A549 treated with AZD9567 at 1 μM for 4 hours (cell line): ENCODE measurements around the gene DNAH11. TPM values are rescaled to one million over a fixed set of nuclear protein-coding genes. Genes with fewer than 3 reads are reported as not detected.

Experiments
- total RNA-seq: library from RNA; stranded (reverse); fragments of 200-300 nt; extraction: Qiagen RNA extraction; gene quantifications from 5 replicates; pipeline ENCODE4 v1.2.3, GENCODE V29; 2022; ENCODE audit not compliant: insufficient read depth

DNAH11 gene, protein sequence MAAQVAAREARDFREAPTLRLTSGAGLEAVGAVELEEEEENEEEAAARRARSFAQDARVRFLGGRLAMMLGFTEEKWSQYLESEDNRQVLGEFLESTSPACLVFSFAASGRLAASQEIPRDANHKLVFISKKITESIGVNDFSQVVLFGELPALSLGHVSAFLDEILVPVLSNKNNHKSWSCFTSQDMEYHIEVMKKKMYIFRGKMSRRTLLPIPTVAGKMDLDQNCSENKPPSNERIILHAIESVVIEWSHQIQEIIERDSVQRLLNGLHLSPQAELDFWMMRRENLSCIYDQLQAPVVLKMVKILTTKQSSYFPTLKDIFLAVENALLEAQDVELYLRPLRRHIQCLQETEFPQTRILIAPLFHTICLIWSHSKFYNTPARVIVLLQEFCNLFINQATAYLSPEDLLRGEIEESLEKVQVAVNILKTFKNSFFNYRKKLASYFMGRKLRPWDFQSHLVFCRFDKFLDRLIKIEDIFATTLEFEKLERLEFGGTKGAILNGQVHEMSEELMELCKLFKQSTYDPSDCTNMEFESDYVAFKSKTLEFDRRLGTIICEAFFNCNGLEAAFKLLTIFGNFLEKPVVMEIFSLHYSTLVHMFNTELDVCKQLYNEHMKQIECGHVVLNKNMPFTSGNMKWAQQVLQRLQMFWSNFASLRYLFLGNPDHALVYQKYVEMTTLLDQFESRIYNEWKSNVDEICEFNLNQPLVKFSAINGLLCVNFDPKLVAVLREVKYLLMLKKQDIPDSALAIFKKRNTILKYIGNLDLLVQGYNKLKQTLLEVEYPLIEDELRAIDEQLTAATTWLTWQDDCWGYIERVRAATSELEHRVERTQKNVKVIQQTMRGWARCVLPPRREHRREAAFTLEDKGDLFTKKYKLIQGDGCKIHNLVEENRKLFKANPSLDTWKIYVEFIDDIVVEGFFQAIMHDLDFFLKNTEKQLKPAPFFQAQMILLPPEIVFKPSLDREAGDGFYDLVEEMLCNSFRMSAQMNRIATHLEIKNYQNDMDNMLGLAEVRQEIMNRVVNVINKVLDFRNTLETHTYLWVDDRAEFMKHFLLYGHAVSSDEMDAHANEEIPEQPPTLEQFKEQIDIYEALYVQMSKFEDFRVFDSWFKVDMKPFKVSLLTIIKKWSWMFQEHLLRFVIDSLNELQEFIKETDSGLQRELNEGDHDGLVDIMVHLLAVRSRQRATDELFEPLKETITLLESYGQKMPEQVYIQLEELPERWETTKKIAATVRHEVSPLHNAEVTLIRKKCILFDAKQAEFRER (N-terminal part only)
- total RNA-seq = 0.09 to 0.29 TPM (median 0.23 TPM) in 5 replicates

DNA sequence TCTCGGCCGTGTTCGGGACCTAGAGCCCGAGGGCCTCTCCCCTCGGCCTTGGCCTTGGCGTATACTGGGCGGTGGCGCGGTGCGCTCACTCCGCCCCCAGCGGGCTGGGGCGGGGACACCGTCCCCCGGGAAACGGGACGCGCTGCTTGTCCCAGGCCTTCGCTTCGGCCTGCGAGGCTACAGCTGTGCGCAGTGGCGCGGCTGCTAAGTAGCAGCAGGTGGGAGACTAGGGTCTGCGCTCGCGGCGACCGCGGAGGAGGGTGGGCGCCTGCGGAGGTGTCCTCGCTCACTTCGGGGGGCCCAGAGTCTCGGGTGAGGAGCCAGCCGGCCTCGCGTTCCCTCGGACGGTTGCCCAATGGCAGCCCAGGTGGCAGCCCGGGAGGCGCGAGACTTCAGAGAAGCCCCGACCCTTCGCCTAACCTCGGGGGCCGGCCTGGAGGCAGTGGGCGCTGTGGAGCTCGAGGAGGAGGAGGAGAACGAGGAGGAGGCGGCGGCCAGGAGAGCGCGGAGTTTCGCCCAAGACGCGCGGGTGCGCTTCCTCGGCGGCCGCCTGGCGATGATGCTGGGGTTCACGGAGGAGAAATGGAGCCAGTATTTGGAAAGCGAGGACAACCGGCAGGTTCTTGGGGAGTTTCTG lies at the start of gene DNAH11:
TSS of gene DNAH11 (plus strand) at position 149 of the 637 bp plus-strand sequence. CDS start at position 356, 207 bp downstream.

DNA sequence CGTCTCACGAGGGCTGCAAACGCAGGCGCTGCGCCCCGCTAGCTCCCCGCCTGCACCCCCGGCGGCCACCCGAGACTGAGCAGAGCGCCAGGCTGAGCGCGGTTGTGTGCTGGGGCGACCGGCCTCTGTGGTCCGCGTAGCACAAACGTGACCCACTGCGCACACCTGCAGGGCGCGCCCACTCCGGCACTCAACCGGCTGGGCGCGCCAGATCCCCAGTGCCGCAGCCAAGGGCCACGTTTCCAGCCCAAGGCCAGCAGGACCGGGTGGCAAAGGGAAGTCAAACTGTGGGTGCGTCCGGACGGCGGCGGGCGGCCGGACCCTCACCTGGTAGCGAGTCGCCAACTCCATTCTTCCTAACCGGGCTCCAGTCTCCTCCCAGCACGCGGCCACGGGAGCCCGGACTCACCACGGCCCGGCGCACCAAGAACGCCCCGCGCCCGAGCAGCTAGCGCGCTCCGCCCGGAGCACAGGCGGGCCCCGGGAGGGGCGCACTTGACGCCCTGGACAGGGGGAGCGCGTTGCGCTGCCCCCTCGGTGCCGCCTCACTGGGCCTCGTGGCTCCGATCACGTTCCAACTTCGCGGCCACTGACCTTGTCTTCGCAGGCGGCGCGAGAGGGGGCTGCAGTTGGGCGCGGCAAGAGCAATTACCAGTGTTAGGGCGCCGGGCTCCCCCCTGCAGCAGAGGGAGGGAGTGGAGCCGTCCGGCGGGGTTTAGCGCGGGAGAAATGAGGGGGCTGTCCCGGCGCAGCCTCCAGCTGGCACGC lies 402.8 kb downstream of the DNAH11 start, which contains the start of gene CDCA7L:
TSS of gene CDCA7L (minus strand) at position 446 of the 768 bp plus-strand sequence. CDS start at position 351, 95 bp downstream.

Other genes with a start within 250 kb of the DNAH11 start
- gene SP4, start 115.0 kb upstream of the DNAH11 start, total RNA-seq = 0.61 to 1.7 TPM (median 1.1 TPM) in 5 replicates